Activated T-helper 2 cell treated with anti-CD3 and anti-CD28 coated beads, Interferon-gamma antibody, Interleukin-2, Interleukin-4, amounts not matched to agents 10 μg/mL and 5 μg/mL and 100 μg/mL, durations not matched to agents 14 hours and 24 hours and 36 hours (primary cell): ENCODE data around the gene UBE3B. TPM values are rescaled to one million over a fixed set of nuclear protein-coding genes. Genes with fewer than 3 reads are reported as not detected.
"Not testable (repeated sequence)": the region's sequence is repeated elsewhere in the genome, so short reads cannot be mapped to it uniquely, and the experiment has no call there.

ENCODE experiments used
- DNase-seq: peaks from one replicate; pipeline ENCODE4 v3.0.0; 2021; ENCODE audit warnings: low spot score
- H3K27ac Mint-ChIP-seq: one replicate; pipeline ENCODE4 v1.8.0; 2021; ENCODE audit warnings: mixed read lengths
- H3K27me3 Mint-ChIP-seq: one replicate; pipeline ENCODE4 v1.8.0; 2021; ENCODE audit warnings: low read depth, mixed read lengths
- H3K36me3 Mint-ChIP-seq: one replicate; pipeline ENCODE4 v1.8.0; 2021; ENCODE audit warnings: low read depth, mixed read lengths
- H3K4me1 Mint-ChIP-seq: one replicate; pipeline ENCODE4 v1.8.0; 2021; ENCODE audit warnings: low read depth, mixed read lengths
- H3K4me3 Mint-ChIP-seq: one replicate; pipeline ENCODE4 v1.8.0; 2021; ENCODE audit warnings: low read depth, mild to moderate bottlenecking, moderate library complexity, mixed read lengths
- H3K9me3 Mint-ChIP-seq: one replicate; pipeline ENCODE4 v1.8.0; 2021; ENCODE audit warnings: mixed read lengths
- intact Hi-C: fragments of 100-400 bp; cut with micrococcal nuclease; formaldehyde crosslinking; loops from one replicate; pipeline ENCODE4 v1.15.1; 2023
- total RNA-seq: library from RNA; stranded (reverse); gene quantifications from 2 replicates; pipeline ENCODE4 v1.2.3, GENCODE V29; 2022

UBE3B gene
- total RNA-seq, 1 donor from 2014 or later, result 30.6 TPM

GRCh38 chr12:109467978-109468676 is 9.3 kb upstream of the UBE3B start:
- Mint-ChIP-seq H3K36me3 (peaks cover 29% of the 10 kb centered on the region), H3K27ac (no peak overlapping the region), H3K4me1 (peaks cover 15% of the 10 kb centered on the region), H3K9me3 (no peaks in the 10 kb centered on the region), H3K4me3 (no peak overlapping the region), H3K27me3 (no peaks in the 10 kb centered on the region)
- intact Hi-C loops, result no loop called here
- no peak for DNase-seq

GRCh38 chr12:109469517-109469916 is 7.9 kb upstream of the UBE3B start:
- no peaks in the 10 kb centered on the region for H3K9me3 Mint-ChIP-seq
- no peak for DNase-seq
- H3K27me3 Mint-ChIP-seq, result no peaks in the 10 kb centered on the region
- peaks cover 4% of the 10 kb centered on the region for H3K4me1 Mint-ChIP-seq
- H3K4me3 Mint-ChIP-seq, result no peak overlapping the region
- no peak overlapping the region for H3K27ac Mint-ChIP-seq
- intact Hi-C loops, result no loop called here
- peaks cover 24% of the 10 kb centered on the region for H3K36me3 Mint-ChIP-seq

GRCh38 chr12:109473006-109473405 is 4.4 kb upstream of the UBE3B start:
- DNase-seq, result no peak
- H3K27ac Mint-ChIP-seq, result no peak overlapping the region
- H3K4me1 Mint-ChIP-seq, result peaks cover 20% of the 10 kb centered on the region
- H3K27me3 Mint-ChIP-seq, result no peaks in the 10 kb centered on the region
- no peak overlapping the region for H3K4me3 Mint-ChIP-seq
- intact Hi-C loops, result no loop called here
- H3K36me3 Mint-ChIP-seq, result peaks cover 27% of the 10 kb centered on the region
- no peaks in the 10 kb centered on the region for H3K9me3 Mint-ChIP-seq

DNA sequence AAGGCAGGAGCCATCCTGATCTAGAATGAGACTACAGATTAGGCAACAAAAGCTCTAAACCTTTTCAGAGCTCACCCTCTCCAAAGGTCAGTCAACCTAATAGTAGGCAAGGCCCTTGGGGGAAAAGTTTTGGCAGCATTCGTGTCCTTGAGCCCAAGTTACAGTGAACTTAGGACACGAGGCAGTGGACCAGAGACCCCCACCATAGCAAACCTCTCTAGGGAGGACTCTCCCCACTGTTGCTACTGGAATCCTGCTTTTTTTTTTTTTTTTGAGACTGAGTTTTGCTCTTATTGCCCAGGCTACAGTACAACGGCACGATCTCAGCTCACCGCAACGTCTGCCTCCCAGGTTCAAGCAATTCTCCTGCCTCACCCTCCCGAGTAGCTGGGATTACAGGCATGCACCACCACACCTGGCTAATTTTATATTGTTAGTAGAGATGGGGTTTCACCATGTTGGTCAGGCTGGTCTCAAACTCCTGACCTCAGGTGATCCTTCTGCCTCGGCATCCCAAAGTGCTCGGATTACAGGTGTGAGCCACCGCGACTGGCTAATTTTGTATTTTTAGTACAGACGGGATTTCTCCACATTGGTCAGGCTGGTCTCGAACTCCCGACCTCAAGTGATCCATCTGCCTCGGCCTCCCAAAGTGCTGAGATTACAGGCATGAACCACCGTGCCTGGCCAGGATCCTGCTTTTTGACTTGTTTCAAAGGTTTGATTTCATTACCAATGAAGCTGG is 3.7 kb upstream of the UBE3B start:
- intact Hi-C loops, H3K4me3 Mint-ChIP-seq, H3K9me3 Mint-ChIP-seq, DNase-seq, H3K27me3 Mint-ChIP-seq, H3K27ac Mint-ChIP-seq: not testable (repeated sequence)
- Mint-ChIP-seq H3K36me3 (peaks cover 23% of the 10 kb centered on the region), H3K4me1 (peaks cover 20% of the 10 kb centered on the region)

DNA sequence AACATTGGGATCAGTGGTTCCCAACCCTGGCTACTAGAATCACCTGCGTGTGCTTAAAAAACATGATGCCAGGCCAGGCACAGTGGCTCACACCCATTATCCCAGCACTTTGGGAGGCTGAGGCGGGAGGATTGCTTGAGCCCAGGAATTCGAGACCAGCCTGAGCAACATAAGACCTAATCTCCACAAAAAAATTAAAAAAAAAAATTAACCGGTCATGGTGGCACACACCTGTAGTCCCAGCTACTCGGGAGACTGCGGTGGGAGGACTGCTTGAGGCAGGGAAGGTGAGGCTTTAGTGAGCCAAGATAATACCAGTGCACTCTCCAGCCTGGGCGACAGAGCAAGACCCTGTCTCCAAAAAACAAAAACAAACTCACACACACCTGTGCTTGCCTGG is 2.3 kb upstream of the UBE3B start:
- no peak overlapping the region for H3K4me3 Mint-ChIP-seq
- H3K27me3 Mint-ChIP-seq, result no peaks in the 10 kb centered on the region
- H3K9me3 Mint-ChIP-seq, result no peaks in the 10 kb centered on the region
- intact Hi-C loops, result loop anchor here (5.0 kb wide), 1 partner anchor 43 kb away; no protein-coding TSS in a partner anchor
- peaks cover 14% of the 10 kb centered on the region for H3K36me3 Mint-ChIP-seq
- peaks cover 32% of the 10 kb centered on the region for H3K4me1 Mint-ChIP-seq
- DNase-seq, result no peak
- no peak overlapping the region for H3K27ac Mint-ChIP-seq

GRCh38 chr12:109475993-109476806 is 1.2 kb upstream of the UBE3B start:
- Mint-ChIP-seq H3K4me3 (peak overlapping the region; percentile 99), H3K27ac (peak overlapping the region; percentile 98), H3K36me3 (peaks cover 13% of the 10 kb centered on the region), H3K27me3 (no peaks in the 10 kb centered on the region), H3K9me3 (no peaks in the 10 kb centered on the region), H3K4me1 (peaks cover 32% of the 10 kb centered on the region)
- intact Hi-C loops, result loop anchor here (2.0 to 5.0 kb wide), 2 partner anchors 44 to 97 kb away; partner anchors contain the start of genes MMAB and MVK
- no peak for DNase-seq

- H3K27ac Mint-ChIP-seq, result peak overlapping the region; percentile 98
- H3K9me3 Mint-ChIP-seq, result no peaks in the 10 kb centered on the region
- no peaks in the 10 kb centered on the region for H3K27me3 Mint-ChIP-seq
- peaks cover 32% of the 10 kb centered on the region for H3K4me1 Mint-ChIP-seq
- no peak for DNase-seq
- H3K36me3 Mint-ChIP-seq, result peaks cover 13% of the 10 kb centered on the region
- peak overlapping the region; percentile 99 for H3K4me3 Mint-ChIP-seq
- intact Hi-C loops, result loop anchor here (1.0 to 5.0 kb wide), 3 partner anchors 35 to 96 kb away; partner anchors contain the start of genes MMAB and MVK
These were observed 638 bp upstream of the UBE3B start for GRCh38 chr12:109476807-109477184.

- no peak for DNase-seq
- H3K9me3 Mint-ChIP-seq, result no peaks in the 10 kb centered on the region
- H3K27ac Mint-ChIP-seq, result peak overlapping the region; percentile 98
- H3K36me3 Mint-ChIP-seq, result peaks cover 13% of the 10 kb centered on the region
- no peaks in the 10 kb centered on the region for H3K27me3 Mint-ChIP-seq
- H3K4me3 Mint-ChIP-seq, result peak overlapping the region; percentile 99
- intact Hi-C loops, result loop anchor here (1.0 to 5.0 kb wide), 3 partner anchors 33 to 95 kb away; partner anchors contain the start of genes MMAB and MVK
- H3K4me1 Mint-ChIP-seq, result peaks cover 30% of the 10 kb centered on the region
These were observed 505 bp downstream of the UBE3B start for GRCh38 chr12:109477963-109478315.

DNA sequence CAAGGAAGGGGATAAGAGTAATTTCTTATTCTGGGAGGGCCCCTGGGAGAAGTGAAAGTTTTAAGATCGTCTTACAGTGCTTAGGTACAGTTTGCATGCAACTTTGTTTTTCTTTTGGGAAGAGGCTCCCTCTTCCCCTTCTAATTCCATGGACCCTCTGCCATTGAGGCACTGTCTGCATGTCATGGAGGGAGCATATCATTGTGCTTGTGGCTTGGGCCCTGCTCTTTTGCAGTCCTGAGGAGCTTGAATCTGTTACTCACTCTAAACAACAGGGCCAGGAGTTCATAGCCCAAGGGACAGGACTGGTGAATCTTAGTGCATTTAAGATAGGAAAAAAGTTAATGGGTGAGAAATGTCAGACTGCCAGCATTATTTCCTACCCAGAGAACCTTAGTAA is 2.3 kb downstream of the UBE3B start:
- Mint-ChIP-seq H3K4me3 (no peak overlapping the region), H3K4me1 (peaks cover 27% of the 10 kb centered on the region), H3K27me3 (no peaks in the 10 kb centered on the region), H3K27ac (no peak overlapping the region), H3K36me3 (peaks cover 23% of the 10 kb centered on the region), H3K9me3 (no peaks in the 10 kb centered on the region)
- intact Hi-C loops, result loop anchor here (5.0 kb wide), 1 partner anchor 47 kb away; no protein-coding TSS in a partner anchor
- no peak for DNase-seq

- intact Hi-C loops, result no loop called here
- no peak overlapping the region for H3K4me3 Mint-ChIP-seq
These were observed 2.9 kb downstream of the UBE3B start for GRCh38 chr12:109480356-109480755.

GRCh38 chr12:109481863-109482262 is 4.4 kb downstream of the UBE3B start:
- H3K27me3 Mint-ChIP-seq, result no peaks in the 10 kb centered on the region
- no peaks in the 10 kb centered on the region for H3K9me3 Mint-ChIP-seq
- H3K27ac Mint-ChIP-seq, result no peak overlapping the region
- H3K4me1 Mint-ChIP-seq, result peaks cover 14% of the 10 kb centered on the region
- DNase-seq, result no peak
- intact Hi-C loops, result no loop called here
- no peak overlapping the region for H3K4me3 Mint-ChIP-seq
- H3K36me3 Mint-ChIP-seq, result peaks cover 30% of the 10 kb centered on the region

More at GRCh38 chr12:109480356-109480755, 2.9 kb downstream of the UBE3B start:
- DNase-seq, result no peak
- Mint-ChIP-seq H3K4me1 (peaks cover 26% of the 10 kb centered on the region), H3K27me3 (no peaks in the 10 kb centered on the region), H3K36me3 (peaks cover 29% of the 10 kb centered on the region), H3K9me3 (no peaks in the 10 kb centered on the region), H3K27ac (no peak overlapping the region)

- no peak for DNase-seq
- Mint-ChIP-seq H3K27me3 (no peaks in the 10 kb centered on the region), H3K36me3 (peaks cover 24% of the 10 kb centered on the region), H3K4me3 (no peak overlapping the region), H3K4me1 (peaks cover 12% of the 10 kb centered on the region), H3K9me3 (no peaks in the 10 kb centered on the region), H3K27ac (no peak overlapping the region)
- intact Hi-C loops, result no loop called here
These were observed 5.1 kb downstream of the UBE3B start for GRCh38 chr12:109482491-109482890.
